ENCODE measurements around the gene FBXO8.
A peak's percentile ranks its signal among the peaks of the same experiment; 100 is the strongest.

FBXO8 gene

DNA sequence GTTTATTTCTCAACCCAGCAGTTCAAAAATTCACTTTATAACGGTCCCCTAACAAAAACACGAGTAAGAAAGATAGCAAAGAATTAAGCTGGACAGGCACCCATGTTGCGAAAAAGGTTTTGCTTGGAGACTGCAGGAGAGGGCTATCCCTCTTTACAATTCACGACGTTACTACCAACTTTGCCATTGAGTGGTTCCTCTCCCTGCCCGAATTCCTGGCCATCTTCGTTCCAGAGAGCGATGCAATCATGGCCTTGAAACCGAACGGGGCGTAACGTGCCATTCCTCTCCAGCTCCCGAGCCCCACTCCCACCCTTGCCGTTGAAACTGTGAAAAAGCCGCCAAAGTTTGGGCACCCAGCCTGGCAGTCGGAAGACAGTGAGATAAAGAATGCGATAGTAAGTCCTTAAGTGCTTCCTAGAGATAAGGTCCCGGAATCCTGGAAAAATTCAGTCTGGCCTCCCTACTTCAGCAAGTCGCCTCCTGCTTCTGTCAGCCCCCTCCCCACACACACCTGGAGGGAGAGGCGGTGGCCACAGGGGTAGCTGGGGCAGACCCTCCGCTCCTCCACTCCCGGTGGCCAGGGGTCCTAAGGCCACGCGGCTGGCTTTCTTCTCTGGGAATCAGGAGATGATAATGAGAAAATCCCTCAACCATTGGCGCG, 65.2 kb downstream of the FBXO8 start:
- Histone ChIP-seq H3K9ac (ENCODE audit: low read length in 2 of 2) (peak overlapping the region in 1 of 2 donors; percentile 54), H3K4me3 (ENCODE audit: low read length in 2 of 2) (peak overlapping the region; percentile 73 to 75)

DNA sequence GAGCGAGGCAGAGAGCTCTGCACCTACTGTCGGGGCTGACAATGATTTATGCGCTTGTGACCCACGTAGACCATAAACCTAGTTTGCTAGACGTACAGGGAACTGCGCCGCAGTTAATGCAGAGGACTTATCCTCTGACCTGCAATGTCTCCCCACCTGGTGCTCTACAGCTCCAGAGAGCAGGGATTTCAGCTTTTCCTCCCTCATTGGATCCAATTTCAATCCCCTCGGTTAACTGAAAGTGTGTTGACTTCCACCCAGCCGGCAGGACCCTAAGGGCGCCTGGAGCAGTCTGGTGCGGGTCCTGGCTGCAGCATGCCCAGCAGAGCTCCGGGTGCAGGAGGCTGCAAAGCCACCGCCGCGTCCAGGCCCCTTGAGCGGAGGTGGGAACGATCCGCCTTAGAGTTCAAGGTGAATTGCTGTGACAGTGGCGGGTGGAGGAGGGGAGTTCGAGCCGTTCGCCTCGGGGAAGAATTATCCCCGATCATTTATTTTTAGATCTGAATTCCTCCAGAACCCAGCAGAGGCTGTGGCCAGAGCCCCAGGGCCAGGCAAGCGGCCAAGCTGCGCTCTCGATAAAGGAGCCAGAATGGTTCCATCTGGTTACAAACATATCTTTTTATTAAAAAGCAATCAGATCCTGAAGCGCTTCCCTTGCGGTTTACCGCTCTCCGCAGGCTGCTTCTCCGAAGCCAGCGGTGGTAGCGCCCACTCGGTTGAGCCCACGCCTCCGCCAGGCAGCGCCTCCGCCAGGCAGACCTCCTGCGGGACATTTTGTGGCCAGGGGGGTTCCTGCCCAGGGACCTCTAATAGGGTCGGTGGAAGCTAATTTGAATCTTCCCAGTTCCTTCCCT, 66.0 kb downstream of the FBXO8 start:
- peak overlapping the region; percentile 65 for H3K27ac ChIP-seq (ENCODE audit: low read length)
- peaks cover 15 to 33% of the 10 kb centered on the region in 2 donors for H3K27me3 ChIP-seq (ENCODE audit: control insufficient read depth in 1 of 2, insufficient read depth in 2 of 2, low read length in 2 of 2)
- peak overlapping the region; percentile 42 to 54 for H3K9ac ChIP-seq (ENCODE audit: low read length in 2 of 2)
- H3K36me3 ChIP-seq (ENCODE audit: control insufficient read depth in 2 of 2, insufficient read depth in 2 of 2, low read length in 2 of 2), result no peaks in the 10 kb centered on the region
- peak overlapping the region; percentile 73 to 75 for H3K4me3 ChIP-seq (ENCODE audit: low read length in 2 of 2)
- no peaks in the 10 kb centered on the region for H3K9me3 ChIP-seq (ENCODE audit: control insufficient read depth in 2 of 2, low read length in 2 of 2)
- H3K4me1 ChIP-seq (ENCODE audit: control insufficient read depth, insufficient read depth, low read length), result peaks cover 24% of the 10 kb centered on the region

More for the DNA sequence above, 65.2 kb downstream of the FBXO8 start:
- Histone ChIP-seq H3K27ac (ENCODE audit: low read length) (peak overlapping the region; percentile 65), H3K4me1 (ENCODE audit: control insufficient read depth, insufficient read depth, low read length) (peaks cover 24% of the 10 kb centered on the region), H3K27me3 (ENCODE audit: control insufficient read depth in 1 of 2, insufficient read depth in 2 of 2, low read length in 2 of 2) (peaks cover 15 to 31% of the 10 kb centered on the region in 2 donors), H3K36me3 (ENCODE audit: control insufficient read depth in 2 of 2, insufficient read depth in 2 of 2, low read length in 2 of 2) (no peaks in the 10 kb centered on the region), H3K9me3 (ENCODE audit: control insufficient read depth in 2 of 2, low read length in 2 of 2) (no peaks in the 10 kb centered on the region)

DNA sequence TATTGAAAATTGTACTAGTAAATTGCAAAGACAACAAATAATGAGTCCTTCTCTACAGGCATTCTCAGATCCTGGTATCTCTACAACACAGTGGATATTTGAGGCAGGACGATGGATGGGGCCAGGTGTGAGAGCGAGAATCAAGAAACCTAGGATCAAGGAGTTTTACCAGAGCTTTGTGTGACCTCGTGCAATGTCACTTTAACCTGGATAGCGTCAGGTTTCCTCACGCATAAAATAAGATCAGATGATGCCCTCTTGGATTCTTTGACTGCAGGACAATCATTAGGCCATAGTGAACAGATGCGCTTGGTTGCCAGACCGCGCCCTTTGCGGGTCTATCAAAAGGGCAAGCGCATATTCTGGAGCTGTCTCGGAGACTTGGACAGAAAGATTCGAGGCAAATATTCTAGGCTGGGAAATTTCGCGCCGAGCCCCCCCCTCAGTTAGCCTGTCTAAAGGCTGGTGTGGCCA, 66.6 kb downstream of the FBXO8 start:
- peak overlapping the region; percentile 65 for H3K27ac ChIP-seq (ENCODE audit: low read length)
- H3K4me1 ChIP-seq (ENCODE audit: control insufficient read depth, insufficient read depth, low read length), result peaks cover 24% of the 10 kb centered on the region
- peaks cover 15 to 33% of the 10 kb centered on the region in 2 donors for H3K27me3 ChIP-seq (ENCODE audit: control insufficient read depth in 1 of 2, insufficient read depth in 2 of 2, low read length in 2 of 2)
- peak overlapping the region in 1 of 2 donors; percentile 5 for H3K9ac ChIP-seq (ENCODE audit: low read length in 2 of 2)
- no peaks in the 10 kb centered on the region for H3K9me3 ChIP-seq (ENCODE audit: control insufficient read depth in 2 of 2, low read length in 2 of 2)
- H3K4me3 ChIP-seq (ENCODE audit: low read length in 2 of 2), result peak overlapping the region; percentile 73 to 75
- no peaks in the 10 kb centered on the region for H3K36me3 ChIP-seq (ENCODE audit: control insufficient read depth in 2 of 2, insufficient read depth in 2 of 2, low read length in 2 of 2)

DNA sequence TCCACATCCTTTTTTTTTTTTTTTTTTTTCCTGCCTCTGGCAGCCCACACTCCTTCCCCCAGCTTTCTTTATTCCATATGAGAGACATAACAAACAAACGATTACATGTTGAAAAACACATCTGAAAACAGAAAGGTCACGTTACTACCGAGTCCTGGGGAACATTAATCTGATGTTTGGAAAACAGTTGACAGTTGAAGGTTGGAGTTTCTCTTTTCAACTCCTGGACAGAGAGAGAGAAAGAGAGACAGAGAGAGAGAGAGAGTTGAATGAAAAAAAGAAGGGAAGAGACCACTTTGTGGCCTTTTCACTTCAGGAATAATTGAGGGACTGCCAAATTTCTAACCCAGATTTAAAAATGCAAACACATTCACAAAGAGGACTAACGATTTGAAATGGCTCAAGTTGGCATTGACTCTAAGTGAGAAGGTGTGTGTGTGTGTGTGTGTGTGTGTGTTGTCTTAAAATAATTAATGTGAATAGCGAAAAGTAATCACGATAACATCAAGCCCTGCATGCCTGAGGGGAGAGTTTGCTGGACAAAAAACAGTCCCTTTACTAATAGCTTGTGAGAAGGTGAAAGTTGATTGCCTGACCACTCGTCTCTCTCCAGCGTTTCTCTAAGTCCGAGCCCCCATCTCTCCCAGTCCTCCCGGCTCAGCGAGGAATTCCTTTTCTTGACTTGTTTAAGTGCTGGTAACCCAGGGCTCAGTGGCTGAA, 67.3 kb downstream of the FBXO8 start:
- Histone ChIP-seq H3K27me3 (ENCODE audit: control insufficient read depth in 1 of 2, insufficient read depth in 2 of 2, low read length in 2 of 2) (peaks cover 15 to 33% of the 10 kb centered on the region in 2 donors), H3K4me1 (ENCODE audit: control insufficient read depth, insufficient read depth, low read length) (peaks cover 24% of the 10 kb centered on the region), H3K9ac (ENCODE audit: low read length in 2 of 2) (peak overlapping the region in 1 of 2 donors; percentile 53), H3K36me3 (ENCODE audit: control insufficient read depth in 2 of 2, insufficient read depth in 2 of 2, low read length in 2 of 2) (no peaks in the 10 kb centered on the region), H3K9me3 (ENCODE audit: control insufficient read depth in 2 of 2, low read length in 2 of 2) (no peaks in the 10 kb centered on the region), H3K27ac (ENCODE audit: low read length) (peak overlapping the region; percentile 65), H3K4me3 (ENCODE audit: low read length in 2 of 2) (peak overlapping the region; percentile 73 to 75)

DNA sequence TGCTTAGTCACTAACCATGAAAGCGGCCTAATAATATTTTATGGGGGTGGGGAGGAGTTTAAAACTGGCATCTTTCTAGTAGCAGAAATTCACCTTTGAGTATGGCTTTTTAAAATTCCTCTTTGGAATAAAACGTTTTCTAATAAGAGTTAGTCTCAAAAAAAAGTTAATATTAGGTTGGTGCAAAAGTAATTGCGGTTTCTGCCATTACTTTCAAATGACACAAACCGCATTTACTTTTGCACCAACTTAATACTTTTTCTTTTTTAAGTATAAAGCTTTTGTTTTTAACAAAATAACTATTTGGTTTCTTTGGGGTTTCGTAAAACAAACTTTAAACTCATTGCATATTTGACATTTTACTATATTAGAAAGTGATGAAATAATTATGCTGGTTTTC, 68.4 kb downstream of the FBXO8 start:
- H3K4me3 ChIP-seq (ENCODE audit: low read length in 2 of 2), result peak overlapping the region in 1 of 2 donors; percentile 70
- no peak overlapping the region for H3K9ac ChIP-seq (ENCODE audit: low read length in 2 of 2)
- H3K27me3 ChIP-seq (ENCODE audit: control insufficient read depth in 1 of 2, insufficient read depth in 2 of 2, low read length in 2 of 2), result peaks cover 15 to 33% of the 10 kb centered on the region in 2 donors
- H3K4me1 ChIP-seq (ENCODE audit: control insufficient read depth, insufficient read depth, low read length), result peaks cover 24% of the 10 kb centered on the region
- H3K36me3 ChIP-seq (ENCODE audit: control insufficient read depth in 2 of 2, insufficient read depth in 2 of 2, low read length in 2 of 2), result no peaks in the 10 kb centered on the region
- H3K27ac ChIP-seq (ENCODE audit: low read length), result no peak overlapping the region
- no peaks in the 10 kb centered on the region for H3K9me3 ChIP-seq (ENCODE audit: control insufficient read depth in 2 of 2, low read length in 2 of 2)

DNA sequence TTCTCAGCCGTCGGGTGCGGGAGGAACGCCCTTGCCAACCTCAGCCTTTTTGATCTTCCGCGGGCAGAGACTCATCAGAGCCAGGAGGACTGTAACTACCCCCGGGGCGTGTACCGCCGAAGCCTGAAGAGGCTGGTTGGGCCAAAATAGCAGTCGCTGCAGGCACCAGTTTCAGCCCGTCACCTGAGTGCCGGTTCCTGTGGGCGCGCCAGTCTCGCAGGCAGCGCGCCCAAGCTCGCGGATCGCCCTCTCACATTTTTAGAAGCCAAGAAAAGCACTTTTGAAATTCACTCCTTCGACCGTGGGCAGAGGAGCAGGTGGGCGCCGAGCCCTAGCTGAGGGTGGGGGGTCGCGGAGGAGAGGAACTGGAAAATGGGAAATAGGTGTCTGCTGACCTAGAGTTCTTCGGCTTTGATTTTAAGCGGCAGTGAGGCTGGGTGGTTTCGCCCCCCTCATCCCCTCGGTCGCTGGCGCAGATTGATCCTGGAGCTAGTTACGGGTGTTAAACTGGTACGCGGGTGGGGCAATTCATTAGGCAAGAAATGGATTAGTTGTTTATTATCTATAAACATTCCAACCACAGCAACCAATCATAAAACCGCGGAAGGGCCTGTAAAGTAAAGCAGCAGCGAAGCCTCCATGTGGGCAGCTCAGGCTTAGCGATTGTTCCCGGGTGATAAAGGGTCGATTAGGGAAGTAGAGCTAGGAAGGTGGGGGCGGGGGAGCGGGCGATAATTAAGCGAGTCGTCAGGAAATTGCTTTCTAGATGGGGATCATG, 69.2 kb downstream of the FBXO8 start:
- Histone ChIP-seq H3K27me3 (ENCODE audit: control insufficient read depth in 1 of 2, insufficient read depth in 2 of 2, low read length in 2 of 2) (peaks cover 15 to 33% of the 10 kb centered on the region in 2 donors), H3K9me3 (ENCODE audit: control insufficient read depth in 2 of 2, low read length in 2 of 2) (no peaks in the 10 kb centered on the region), H3K36me3 (ENCODE audit: control insufficient read depth in 2 of 2, insufficient read depth in 2 of 2, low read length in 2 of 2) (no peaks in the 10 kb centered on the region), H3K27ac (ENCODE audit: low read length) (peak overlapping the region; percentile 37), H3K4me1 (ENCODE audit: control insufficient read depth, insufficient read depth, low read length) (peaks cover 24% of the 10 kb centered on the region), H3K4me3 (ENCODE audit: low read length in 2 of 2) (peak overlapping the region; percentile 57 to 70), H3K9ac (ENCODE audit: low read length in 2 of 2) (peak overlapping the region in 1 of 2 donors; percentile 49)

DNA sequence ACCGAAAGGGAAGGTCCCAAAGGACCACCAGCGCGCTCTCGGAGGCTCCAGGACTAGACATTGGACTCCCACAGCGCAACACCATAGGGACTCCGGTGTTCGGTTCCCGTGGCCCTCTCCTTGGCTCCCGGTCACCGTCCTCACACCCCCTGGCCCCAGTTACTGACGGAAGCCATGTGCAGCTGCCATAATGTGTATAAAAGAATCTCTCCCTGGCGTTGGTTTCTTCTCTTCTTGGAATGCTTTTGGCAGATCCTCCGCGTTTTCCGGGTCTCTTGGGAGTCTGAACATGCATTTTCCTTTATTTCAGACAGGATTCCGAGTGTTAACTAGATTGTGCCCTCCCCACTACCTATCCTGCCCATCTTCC, 69.8 kb downstream of the FBXO8 start:
- peaks cover 24% of the 10 kb centered on the region for H3K4me1 ChIP-seq (ENCODE audit: control insufficient read depth, insufficient read depth, low read length)
- peak overlapping the region; percentile 57 to 70 for H3K4me3 ChIP-seq (ENCODE audit: low read length in 2 of 2)
- no peaks in the 10 kb centered on the region for H3K36me3 ChIP-seq (ENCODE audit: control insufficient read depth in 2 of 2, insufficient read depth in 2 of 2, low read length in 2 of 2)
- H3K9ac ChIP-seq (ENCODE audit: low read length in 2 of 2), result peak overlapping the region; percentile 13 to 49
- H3K27me3 ChIP-seq (ENCODE audit: control insufficient read depth in 1 of 2, insufficient read depth in 2 of 2, low read length in 2 of 2), result peaks cover 15 to 33% of the 10 kb centered on the region in 2 donors
- peak overlapping the region; percentile 37 for H3K27ac ChIP-seq (ENCODE audit: low read length)
- H3K9me3 ChIP-seq (ENCODE audit: control insufficient read depth in 2 of 2, low read length in 2 of 2), result no peaks in the 10 kb centered on the region

DNA sequence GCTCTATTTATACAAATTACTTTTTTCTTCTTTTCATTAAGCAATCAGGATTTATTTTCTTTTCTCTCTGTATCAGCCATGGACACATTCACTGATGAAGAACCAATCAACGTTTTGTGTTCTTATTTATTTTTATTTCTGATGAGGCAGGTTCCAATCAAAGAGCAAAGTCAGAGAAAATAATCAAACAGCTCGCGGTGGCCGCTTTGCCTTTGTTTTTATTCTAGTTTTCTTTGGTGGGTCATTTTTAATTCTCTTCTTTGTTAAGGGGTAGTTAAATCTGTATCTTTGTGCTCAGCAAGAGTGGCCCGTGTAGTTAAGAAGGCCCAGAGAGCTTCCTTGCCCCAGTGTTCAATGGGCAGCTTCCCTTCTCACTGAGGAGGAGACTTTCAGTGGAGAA, 71.4 kb downstream of the FBXO8 start:
- Histone ChIP-seq H3K27me3 (ENCODE audit: control insufficient read depth in 1 of 2, insufficient read depth in 2 of 2, low read length in 2 of 2) (peaks cover 10 to 23% of the 10 kb centered on the region in 2 donors), H3K9ac (ENCODE audit: low read length in 2 of 2) (no peak overlapping the region), H3K9me3 (ENCODE audit: control insufficient read depth in 2 of 2, low read length in 2 of 2) (no peaks in the 10 kb centered on the region), H3K4me3 (ENCODE audit: low read length in 2 of 2) (no peak overlapping the region), H3K4me1 (ENCODE audit: control insufficient read depth, insufficient read depth, low read length) (peaks cover 13% of the 10 kb centered on the region), H3K27ac (ENCODE audit: low read length) (no peak overlapping the region), H3K36me3 (ENCODE audit: control insufficient read depth in 2 of 2, insufficient read depth in 2 of 2, low read length in 2 of 2) (no peaks in the 10 kb centered on the region)

DNA sequence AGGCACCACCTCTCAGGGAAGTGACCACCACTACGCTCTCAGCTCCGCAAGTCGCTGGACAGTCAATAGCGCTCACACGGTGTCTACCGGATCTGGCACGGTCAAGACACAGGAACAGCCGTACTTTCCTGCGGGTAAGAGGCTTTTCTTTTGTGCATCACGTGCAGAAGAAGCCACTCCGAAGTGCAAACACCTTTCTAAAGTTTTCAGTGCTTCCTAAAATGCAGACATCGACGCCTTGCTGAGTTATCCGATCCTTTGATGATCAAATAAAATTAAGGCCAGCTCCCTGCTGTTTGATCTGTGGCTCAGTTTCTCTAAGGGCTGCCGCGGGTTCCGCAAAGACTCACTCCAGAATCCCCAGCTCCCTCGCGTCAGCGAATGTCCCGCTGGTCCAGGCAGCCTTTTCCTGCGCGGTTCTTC, 71.8 kb downstream of the FBXO8 start:
- peaks cover 7 to 19% of the 10 kb centered on the region in 2 donors for H3K27me3 ChIP-seq (ENCODE audit: control insufficient read depth in 1 of 2, insufficient read depth in 2 of 2, low read length in 2 of 2)
- no peaks in the 10 kb centered on the region for H3K9me3 ChIP-seq (ENCODE audit: control insufficient read depth in 2 of 2, low read length in 2 of 2)
- H3K4me3 ChIP-seq (ENCODE audit: low read length in 2 of 2), result peak overlapping the region in 1 of 2 donors; percentile 24
- H3K36me3 ChIP-seq (ENCODE audit: control insufficient read depth in 2 of 2, insufficient read depth in 2 of 2, low read length in 2 of 2), result no peaks in the 10 kb centered on the region
- peaks cover 9% of the 10 kb centered on the region for H3K4me1 ChIP-seq (ENCODE audit: control insufficient read depth, insufficient read depth, low read length)
- no peak overlapping the region for H3K9ac ChIP-seq (ENCODE audit: low read length in 2 of 2)
- no peak overlapping the region for H3K27ac ChIP-seq (ENCODE audit: low read length)

Measured in stomach smooth muscle (tissue), 2 donors.